Measurements from ENCODE around the gene MMD.
"Not testable (repeated sequence)": the region's sequence is repeated elsewhere in the genome, so short reads cannot be mapped to it uniquely, and the experiment has no call there.

Gene MMD

GRCh38 chr17:55442953-55443683, 21.5 kb upstream of the MMD start:
- DNase-seq: no peak

- DNase-seq: no peak
These were observed 20.8 kb upstream of the MMD start for GRCh38 chr17:55442462-55442861.

- DNase-seq: no peak
These were observed 19.9 kb upstream of the MMD start for GRCh38 chr17:55441544-55441943.

- DNase-seq: peak; percentile 78
These were observed 18.8 kb upstream of the MMD start for GRCh38 chr17:55440391-55440790.

- no peak for DNase-seq
These were observed 15.5 kb upstream of the MMD start for GRCh38 chr17:55437159-55437605.

- DNase-seq: no peak
These were observed 14.9 kb upstream of the MMD start for GRCh38 chr17:55436224-55437158.

- DNase-seq: no peak
These were observed 13.8 kb upstream of the MMD start for GRCh38 chr17:55435408-55435807.

GRCh38 chr17:55434721-55435120, 13.1 kb upstream of the MMD start:
- no peak for DNase-seq

GRCh38 chr17:55433629-55434422, 12.2 kb upstream of the MMD start:
- DNase-seq: no peak

- no peak for DNase-seq
These were observed 11.5 kb upstream of the MMD start for GRCh38 chr17:55433029-55433628.

GRCh38 chr17:55432358-55433028, 10.9 kb upstream of the MMD start:
- peak; percentile 42 for DNase-seq

GRCh38 chr17:55431914-55432313, 10.3 kb upstream of the MMD start:
- DNase-seq: not testable (repeated sequence)

- DNase-seq: no peak
These were observed 9.1 kb upstream of the MMD start for GRCh38 chr17:55430541-55431288.

GRCh38 chr17:55427587-55427882, 5.9 kb upstream of the MMD start:
- no peak for DNase-seq

GRCh38 chr17:55426851-55427586, 5.4 kb upstream of the MMD start:
- no peak for DNase-seq

GRCh38 chr17:55424893-55425540, 3.4 kb upstream of the MMD start:
- no peak for DNase-seq

- no peak for DNase-seq
These were observed 1.9 kb upstream of the MMD start for GRCh38 chr17:55423535-55423934.

GRCh38 chr17:55422828-55423164, 1.2 kb upstream of the MMD start:
- not testable (repeated sequence) for DNase-seq

GRCh38 chr17:55420776-55421178, 858 bp downstream of the MMD start:
- DNase-seq: peak; percentile 61

GRCh38 chr17:55420067-55420775, 1.4 kb downstream of the MMD start:
- peak; percentile 71 for DNase-seq

All from hematopoietic multipotent progenitor cell treated with erythropoietin and hydrocortisone succinate and interleukin-3 and kit ligand, for 6 days (in vitro differentiated cells).